Measurements from ENCODE around the gene RNF113B.

DNA sequence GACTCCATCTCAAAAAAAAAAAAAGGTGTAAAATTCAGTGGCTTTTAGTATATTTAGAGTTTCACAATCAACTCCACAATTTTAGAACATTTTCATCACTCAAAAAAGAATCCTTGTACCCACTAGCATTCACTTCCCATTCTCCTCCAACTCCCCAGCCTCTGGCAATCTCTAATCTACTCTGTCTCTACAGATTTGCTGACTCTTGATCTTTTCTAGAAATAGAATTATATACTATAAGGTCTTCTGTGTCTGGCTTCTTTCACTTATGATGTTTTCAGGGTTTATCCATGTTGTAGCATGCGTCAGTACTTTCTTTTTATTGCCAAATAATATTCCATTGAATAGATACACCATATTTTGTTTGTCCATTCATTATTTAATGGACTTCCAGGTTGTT is 42.2 kb downstream of the RNF113B start:
- TF ChIP-seq, protein P1, sequence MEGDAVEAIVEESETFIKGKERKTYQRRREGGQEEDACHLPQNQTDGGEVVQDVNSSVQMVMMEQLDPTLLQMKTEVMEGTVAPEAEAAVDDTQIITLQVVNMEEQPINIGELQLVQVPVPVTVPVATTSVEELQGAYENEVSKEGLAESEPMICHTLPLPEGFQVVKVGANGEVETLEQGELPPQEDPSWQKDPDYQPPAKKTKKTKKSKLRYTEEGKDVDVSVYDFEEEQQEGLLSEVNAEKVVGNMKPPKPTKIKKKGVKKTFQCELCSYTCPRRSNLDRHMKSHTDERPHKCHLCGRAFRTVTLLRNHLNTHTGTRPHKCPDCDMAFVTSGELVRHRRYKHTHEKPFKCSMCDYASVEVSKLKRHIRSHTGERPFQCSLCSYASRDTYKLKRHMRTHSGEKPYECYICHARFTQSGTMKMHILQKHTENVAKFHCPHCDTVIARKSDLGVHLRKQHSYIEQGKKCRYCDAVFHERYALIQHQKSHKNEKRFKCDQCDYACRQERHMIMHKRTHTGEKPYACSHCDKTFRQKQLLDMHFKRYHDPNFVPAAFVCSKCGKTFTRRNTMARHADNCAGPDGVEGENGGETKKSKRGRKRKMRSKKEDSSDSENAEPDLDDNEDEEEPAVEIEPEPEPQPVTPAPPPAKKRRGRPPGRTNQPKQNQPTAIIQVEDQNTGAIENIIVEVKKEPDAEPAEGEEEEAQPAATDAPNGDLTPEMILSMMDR (IDR thresholded peaks at IDR 0.05; ENCODE audit: low read depth, low read length): no peak
- TF ChIP-seq POLR2A (IDR thresholded peaks at IDR 0.05; ENCODE audit: extremely low read depth, insufficient read length): no peak
- TF ChIP-seq, protein P2, sequence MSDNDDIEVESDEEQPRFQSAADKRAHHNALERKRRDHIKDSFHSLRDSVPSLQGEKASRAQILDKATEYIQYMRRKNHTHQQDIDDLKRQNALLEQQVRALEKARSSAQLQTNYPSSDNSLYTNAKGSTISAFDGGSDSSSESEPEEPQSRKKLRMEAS (IDR thresholded peaks at IDR 0.05; ENCODE audit: low read depth, low read length): no peak
